Parathyroid adenoma (tissue), 2 donors: ENCODE results near the gene BRAT1.

Source experiments
- H2AFZ ChIP-seq: fragments of 300-600 bp; sonication (generic); one replicate; pipeline ENCODE4 v1.7.0; 2017; ENCODE audit warnings: antibody characterized with exemption, mild to moderate bottlenecking
- H3K27ac ChIP-seq: fragments of 300-600 bp; sonication (generic); one replicate; pipeline ENCODE4 v1.7.0; 2017
- H3K27me3 ChIP-seq: fragments of 300-600 bp; sonication (generic); one replicate; pipeline ENCODE4 v1.7.0; 2017; ENCODE audit warnings: low read length; ENCODE audit not compliant: control insufficient read depth, insufficient read depth
- H3K36me3 ChIP-seq: fragments of 300-600 bp; sonication (generic); one replicate; pipeline ENCODE4 v1.7.0; 2017; ENCODE audit warnings: low read length; ENCODE audit not compliant: control insufficient read depth, insufficient read depth
- H3K4me1 ChIP-seq: fragments of 300-600 bp; sonication (generic); one replicate; pipeline ENCODE4 v1.7.0; 2017; ENCODE audit warnings: control low read depth
- H3K4me2 ChIP-seq: fragments of 300-600 bp; sonication (generic); one replicate; pipeline ENCODE4 v1.7.0; 2017; ENCODE audit warnings: low read length
- H3K4me3 ChIP-seq: fragments of 300-600 bp; sonication (generic); one replicate; pipeline ENCODE4 v1.7.0; 2017; ENCODE audit warnings: low read depth, low read length
- H3K79me2 ChIP-seq: fragments of 300-600 bp; sonication (generic); one replicate; pipeline ENCODE4 v1.7.0; 2017; ENCODE audit warnings: control low read depth
- H3K9ac ChIP-seq: fragments of 300-600 bp; sonication (generic); one replicate; pipeline ENCODE4 v1.7.0; 2017; ENCODE audit warnings: mild to moderate bottlenecking
- H3K9me3 ChIP-seq: fragments of 300-600 bp; sonication (generic); one replicate; pipeline ENCODE4 v1.7.0; 2017; ENCODE audit warnings: low read length; ENCODE audit not compliant: control insufficient read depth
- TF ChIP-seq, protein P1 (sequence below): fragments of 300-600 bp; sonication (generic); IDR thresholded peaks from one replicate; pipeline ENCODE4 v1.7.0; 2017; ENCODE audit warnings: antibody characterized with exemption, mild to moderate bottlenecking
- donor health status: primary hyperparathyroidism.

BRAT1 gene

DNA sequence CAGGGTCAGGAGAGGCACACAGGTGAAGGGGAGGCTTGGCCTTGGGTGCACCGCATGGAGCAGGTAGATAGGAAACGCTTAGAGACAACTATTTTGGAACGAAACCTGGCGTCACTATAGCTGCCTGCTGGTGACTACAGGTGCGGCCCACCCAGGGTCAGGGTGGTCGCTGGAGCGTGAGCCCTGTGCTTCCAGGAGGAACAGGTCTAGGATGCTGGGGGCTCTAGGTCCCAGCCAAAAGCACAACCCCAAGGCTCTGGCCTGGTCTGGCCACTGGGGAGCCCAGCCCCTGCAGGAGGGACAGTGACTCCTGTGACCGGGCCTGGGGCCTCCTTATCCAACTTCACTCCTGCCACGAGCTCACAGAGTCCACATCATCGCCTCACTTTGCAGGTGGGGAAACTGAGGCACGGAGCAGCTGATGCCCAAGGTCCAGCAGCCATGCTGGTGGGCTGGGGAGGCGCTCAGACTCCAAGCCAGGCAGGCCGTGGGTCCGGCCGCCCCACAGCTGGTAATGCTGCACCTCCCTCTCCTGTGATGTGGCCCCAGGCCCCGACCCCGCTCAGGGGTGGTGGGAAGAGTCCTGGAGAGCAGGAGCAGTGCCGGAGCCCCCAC is 26.7 kb downstream of the BRAT1 start:
- no peaks in the 10 kb centered on the region for H3K36me3 ChIP-seq
- H3K9me3 ChIP-seq = no peaks in the 10 kb centered on the region
- H3K79me2 ChIP-seq = no peaks in the 10 kb centered on the region
- no peak overlapping the region for H3K27ac ChIP-seq
- H2AFZ ChIP-seq = no peak overlapping the region
- H3K4me1 ChIP-seq = no peaks in the 10 kb centered on the region
- H3K4me2 ChIP-seq = no peak overlapping the region
- H3K27me3 ChIP-seq = no peaks in the 10 kb centered on the region
- TF ChIP-seq, protein P1, sequence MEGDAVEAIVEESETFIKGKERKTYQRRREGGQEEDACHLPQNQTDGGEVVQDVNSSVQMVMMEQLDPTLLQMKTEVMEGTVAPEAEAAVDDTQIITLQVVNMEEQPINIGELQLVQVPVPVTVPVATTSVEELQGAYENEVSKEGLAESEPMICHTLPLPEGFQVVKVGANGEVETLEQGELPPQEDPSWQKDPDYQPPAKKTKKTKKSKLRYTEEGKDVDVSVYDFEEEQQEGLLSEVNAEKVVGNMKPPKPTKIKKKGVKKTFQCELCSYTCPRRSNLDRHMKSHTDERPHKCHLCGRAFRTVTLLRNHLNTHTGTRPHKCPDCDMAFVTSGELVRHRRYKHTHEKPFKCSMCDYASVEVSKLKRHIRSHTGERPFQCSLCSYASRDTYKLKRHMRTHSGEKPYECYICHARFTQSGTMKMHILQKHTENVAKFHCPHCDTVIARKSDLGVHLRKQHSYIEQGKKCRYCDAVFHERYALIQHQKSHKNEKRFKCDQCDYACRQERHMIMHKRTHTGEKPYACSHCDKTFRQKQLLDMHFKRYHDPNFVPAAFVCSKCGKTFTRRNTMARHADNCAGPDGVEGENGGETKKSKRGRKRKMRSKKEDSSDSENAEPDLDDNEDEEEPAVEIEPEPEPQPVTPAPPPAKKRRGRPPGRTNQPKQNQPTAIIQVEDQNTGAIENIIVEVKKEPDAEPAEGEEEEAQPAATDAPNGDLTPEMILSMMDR = no peak
- no peak overlapping the region for H3K4me3 ChIP-seq
- H3K9ac ChIP-seq = no peak overlapping the region

DNA sequence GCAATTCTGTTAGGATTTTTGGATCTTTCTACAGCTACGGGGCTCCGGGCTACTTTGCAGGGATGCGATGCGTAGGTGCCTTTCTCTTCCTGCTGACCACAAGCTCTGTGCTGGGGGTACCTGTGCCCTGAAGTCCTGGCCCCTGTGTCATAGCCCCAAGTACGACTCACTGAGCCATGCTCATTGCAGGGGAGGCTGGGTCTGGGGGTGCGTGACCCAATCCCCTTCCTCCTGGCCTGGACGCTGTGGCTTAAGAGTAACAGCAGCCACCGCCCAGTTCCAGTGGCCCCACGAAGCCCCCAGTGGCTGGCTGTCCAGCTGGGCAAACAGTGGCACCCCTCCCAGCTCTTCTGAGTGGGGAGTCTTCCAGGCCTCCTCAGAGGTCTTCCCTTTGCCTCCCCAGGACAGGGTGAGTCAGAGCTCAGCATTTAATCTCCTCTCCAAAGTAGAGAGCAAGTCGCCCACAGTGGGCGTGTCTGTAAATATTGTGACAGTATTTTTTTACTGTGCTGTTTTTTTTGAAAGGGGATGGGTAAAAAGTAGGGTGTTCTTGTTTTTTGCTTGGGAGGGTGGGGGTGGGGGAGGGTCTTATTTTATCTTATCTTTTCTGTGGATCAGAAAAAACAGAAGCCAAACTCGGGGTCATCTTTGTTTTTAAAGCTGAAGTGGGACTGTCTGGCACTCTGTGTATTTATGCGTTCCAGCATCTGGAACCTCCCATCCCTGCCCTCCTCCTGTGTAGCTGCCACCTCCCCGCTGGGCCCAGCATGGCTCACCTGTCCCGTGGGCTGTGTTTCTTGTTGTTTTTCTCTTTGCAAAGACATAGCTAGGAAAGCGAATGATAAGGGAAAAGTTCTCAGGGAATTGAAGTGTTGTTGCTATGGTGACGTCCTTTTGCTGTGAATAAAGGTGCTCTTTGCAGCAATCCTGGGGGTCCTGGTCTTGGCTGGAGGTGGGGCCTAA is 27.5 kb downstream of the BRAT1 start:
- H3K9ac ChIP-seq = no peak overlapping the region
- H3K27ac ChIP-seq = no peak overlapping the region
- H3K36me3 ChIP-seq = no peaks in the 10 kb centered on the region
- no peak overlapping the region for H2AFZ ChIP-seq
- H3K79me2 ChIP-seq = no peaks in the 10 kb centered on the region
- H3K4me2 ChIP-seq = no peak overlapping the region
- no peaks in the 10 kb centered on the region for H3K9me3 ChIP-seq
- no peak overlapping the region for H3K4me3 ChIP-seq
- TF ChIP-seq, protein P1 = no peak
- no peaks in the 10 kb centered on the region for H3K27me3 ChIP-seq
- no peaks in the 10 kb centered on the region for H3K4me1 ChIP-seq

DNA sequence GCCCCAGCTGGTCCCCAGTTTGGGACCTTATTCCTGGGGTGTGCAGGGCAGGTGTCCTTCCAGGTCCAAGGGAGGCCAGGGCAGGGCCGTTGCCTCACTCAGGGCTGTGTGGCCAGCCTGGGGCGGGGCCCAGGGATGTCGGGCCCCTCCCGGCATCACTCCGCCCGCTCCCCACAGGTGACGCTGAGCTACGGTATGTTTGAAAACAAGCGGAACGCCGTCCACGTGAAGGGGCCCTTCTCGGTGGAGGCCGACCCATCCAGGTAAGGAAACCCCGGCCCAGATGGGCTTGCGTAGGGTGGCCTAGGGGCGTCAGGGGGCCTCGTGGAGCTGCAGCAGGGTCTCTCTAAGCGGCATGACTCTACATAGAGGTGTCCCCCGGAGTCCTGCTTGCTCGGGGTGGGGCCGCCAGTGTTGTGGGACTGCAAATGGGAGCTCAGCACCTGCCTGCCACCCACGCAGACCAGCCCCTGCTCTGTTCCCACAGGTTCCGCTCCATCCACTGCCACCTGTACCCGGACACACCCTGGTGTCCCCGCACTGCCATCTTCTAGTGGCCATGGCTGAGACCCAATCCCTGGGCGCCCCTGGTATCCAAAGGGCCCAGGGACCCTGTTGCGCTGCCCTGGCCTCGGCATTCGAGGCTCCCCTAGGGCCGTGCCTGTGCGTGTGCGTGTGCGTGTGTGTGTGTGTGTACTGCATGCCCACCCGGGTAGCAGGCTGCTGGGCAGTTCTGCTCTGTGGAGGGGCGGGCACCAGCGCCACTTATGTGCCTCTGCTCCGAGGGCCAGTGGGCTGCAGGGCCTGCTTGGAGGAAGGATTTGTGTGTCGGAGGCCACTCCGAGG is 28.4 kb downstream of the BRAT1 start:
- H3K9me3 ChIP-seq = no peaks in the 10 kb centered on the region
- H3K9ac ChIP-seq = no peak overlapping the region
- no peaks in the 10 kb centered on the region for H3K36me3 ChIP-seq
- no peak overlapping the region for H3K27ac ChIP-seq
- no peak overlapping the region for H3K4me3 ChIP-seq
- H3K4me1 ChIP-seq = no peaks in the 10 kb centered on the region
- no peaks in the 10 kb centered on the region for H3K79me2 ChIP-seq
- H3K27me3 ChIP-seq = no peaks in the 10 kb centered on the region
- no peak overlapping the region for H2AFZ ChIP-seq
- no peak overlapping the region for H3K4me2 ChIP-seq
- TF ChIP-seq, protein P1 = no peak

DNA sequence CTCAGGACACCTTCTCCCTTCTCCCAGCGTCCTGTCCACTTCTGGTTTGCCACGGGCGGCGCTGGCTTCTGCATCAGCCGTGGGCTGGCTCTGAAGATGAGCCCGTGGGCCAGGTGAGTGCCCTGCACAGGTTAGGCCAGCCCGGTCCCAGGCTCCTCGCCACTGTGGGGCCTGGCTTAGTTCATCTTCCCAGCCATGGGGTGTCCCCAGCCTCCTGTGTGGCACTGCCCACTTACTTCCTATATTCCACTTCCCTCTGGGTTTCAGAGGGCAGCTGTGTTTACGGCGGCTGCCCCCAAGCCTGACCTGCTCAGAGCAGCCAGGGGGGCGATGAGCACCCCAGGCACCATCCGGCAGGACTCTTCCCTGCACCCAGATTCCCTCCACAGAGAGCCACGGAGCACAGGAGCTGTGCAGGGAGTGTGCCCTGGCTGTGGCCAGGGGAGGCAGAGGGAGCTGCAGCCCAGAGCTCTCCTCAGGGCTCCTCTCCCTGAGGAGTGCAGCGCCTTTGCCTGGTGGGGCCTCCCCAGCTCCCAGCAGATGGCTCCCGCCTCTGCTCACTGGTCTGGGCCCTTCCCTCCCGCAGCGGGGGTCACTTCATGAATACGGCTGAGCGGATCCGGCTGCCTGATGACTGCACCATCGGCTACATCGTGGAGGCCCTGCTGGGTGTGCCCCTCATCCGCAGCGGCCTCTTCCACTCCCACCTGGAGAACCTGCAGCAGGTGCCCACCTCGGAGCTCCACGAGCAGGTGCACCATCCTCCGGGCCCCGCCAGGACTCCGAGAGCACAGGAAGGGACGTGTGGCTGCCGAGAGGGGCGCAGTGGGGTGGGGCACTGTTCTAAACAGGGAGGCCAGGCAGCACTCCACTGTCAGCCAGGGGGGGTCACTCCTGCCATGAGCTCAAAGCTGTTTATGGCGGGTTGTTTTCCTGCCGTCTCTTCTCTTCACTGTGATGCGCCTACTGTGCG is 29.4 kb downstream of the BRAT1 start:
- H3K79me2 ChIP-seq = no peaks in the 10 kb centered on the region
- TF ChIP-seq, protein P1 = no peak
- H3K4me1 ChIP-seq = no peaks in the 10 kb centered on the region

More for the DNA sequence above, 29.4 kb downstream of the BRAT1 start:
- Histone ChIP-seq H3K9ac (no peak overlapping the region), H3K9me3 (no peaks in the 10 kb centered on the region), H3K27me3 (no peaks in the 10 kb centered on the region), H2AFZ (no peak overlapping the region), H3K4me2 (no peak overlapping the region), H3K4me3 (no peak overlapping the region), H3K27ac (no peak overlapping the region), H3K36me3 (no peaks in the 10 kb centered on the region)
